Activated naive CD4-positive, alpha-beta T cell treated with anti-CD3 and anti-CD28 coated beads for 36 hours (primary cell): Measurements from ENCODE around the gene SFMBT2. TPM values are rescaled to one million over a fixed set of nuclear protein-coding genes. Genes with fewer than 3 reads are reported as not detected.

ENCODE experiments used
- CTCF ChIA-PET: fragments of 350-600 bp; sonication (Branson Sonifier 250); formaldehyde crosslinking; loops from one replicate; lab custom pipeline; 2021; ENCODE audit warnings: antibody characterized with exemption; lab: Charles Lee
- DNase-seq: peaks from one replicate; pipeline ENCODE4 v3.0.0-alpha.2; 2020
- H3K27ac Mint-ChIP-seq: one replicate; pipeline ENCODE4 v1.8.0; 2021; ENCODE audit warnings: mild to moderate bottlenecking, mixed read lengths
- H3K27me3 Mint-ChIP-seq: one replicate; pipeline ENCODE4 v1.8.0; 2021; ENCODE audit warnings: low read depth, mixed read lengths
- H3K36me3 Mint-ChIP-seq: one replicate; pipeline ENCODE4 v1.8.0; 2021; ENCODE audit warnings: low read depth, mixed read lengths
- H3K4me1 Mint-ChIP-seq: one replicate; pipeline ENCODE4 v1.8.0; 2021; ENCODE audit warnings: low read depth, mixed read lengths
- H3K4me3 Mint-ChIP-seq: one replicate; pipeline ENCODE4 v1.8.0; 2021; ENCODE audit warnings: mild to moderate bottlenecking, moderate library complexity, mixed read lengths
- H3K9me3 Mint-ChIP-seq: one replicate; pipeline ENCODE4 v1.8.0; 2021; ENCODE audit warnings: mixed read lengths
- intact Hi-C: fragments of 100-400 bp; cut with micrococcal nuclease; formaldehyde crosslinking; loops from one replicate; pipeline ENCODE4 v1.15.1; 2023
- total RNA-seq, 2 experiments: library from RNA; stranded (reverse); gene quantifications; one replicate each; pipeline ENCODE4 v1.2.3, GENCODE V29; 2021

SFMBT2 gene
- total RNA-seq, 2 experiments from 2014 or later, result 20.0 to 21.5 TPM

- no peaks in the 10 kb centered on the region for H3K9me3 Mint-ChIP-seq
- no peaks in the 10 kb centered on the region for H3K36me3 Mint-ChIP-seq
- CTCF ChIA-PET, result no interaction called here
- no peak for DNase-seq
- no peak overlapping the region for H3K4me3 Mint-ChIP-seq
- H3K27ac Mint-ChIP-seq, result no peak overlapping the region
- peaks cover 16% of the 10 kb centered on the region for H3K4me1 Mint-ChIP-seq
- intact Hi-C loops, result no loop called here
- no peaks in the 10 kb centered on the region for H3K27me3 Mint-ChIP-seq
Observed at GRCh38 chr10:7423521-7423920, 12.7 kb upstream of the SFMBT2 start.

DNA sequence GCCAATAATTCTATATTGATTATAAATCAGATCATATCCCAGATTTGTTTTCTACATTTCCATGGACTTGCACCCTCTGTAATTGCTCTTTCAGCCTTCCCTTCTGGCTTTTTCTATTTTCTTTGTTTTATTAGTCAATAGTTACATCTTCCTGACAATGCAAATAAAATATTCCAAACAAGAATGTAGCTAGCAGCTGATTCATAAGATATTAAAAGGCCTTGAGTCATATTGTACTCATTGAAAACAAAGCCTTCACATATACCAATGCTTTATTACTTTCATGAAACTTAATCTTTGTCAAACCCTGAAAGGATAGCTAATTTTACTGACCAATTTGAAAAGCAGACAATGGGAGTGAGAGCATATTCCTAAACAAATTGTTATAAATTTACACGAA lies 10.7 kb upstream of the SFMBT2 start:
- Mint-ChIP-seq H3K4me3 (no peak overlapping the region), H3K9me3 (no peaks in the 10 kb centered on the region), H3K36me3 (no peaks in the 10 kb centered on the region), H3K27me3 (no peaks in the 10 kb centered on the region), H3K27ac (no peak overlapping the region), H3K4me1 (peaks cover 27% of the 10 kb centered on the region)
- DNase-seq, result no peak
- intact Hi-C loops, result no loop called here
- CTCF ChIA-PET, result interaction anchor here (0.7 to 6.3 kb wide), 4 partner anchors 71 to 503 kb away, joined by 3 to 68 read pairs (median 3); no protein-coding TSS in a partner anchor

DNA sequence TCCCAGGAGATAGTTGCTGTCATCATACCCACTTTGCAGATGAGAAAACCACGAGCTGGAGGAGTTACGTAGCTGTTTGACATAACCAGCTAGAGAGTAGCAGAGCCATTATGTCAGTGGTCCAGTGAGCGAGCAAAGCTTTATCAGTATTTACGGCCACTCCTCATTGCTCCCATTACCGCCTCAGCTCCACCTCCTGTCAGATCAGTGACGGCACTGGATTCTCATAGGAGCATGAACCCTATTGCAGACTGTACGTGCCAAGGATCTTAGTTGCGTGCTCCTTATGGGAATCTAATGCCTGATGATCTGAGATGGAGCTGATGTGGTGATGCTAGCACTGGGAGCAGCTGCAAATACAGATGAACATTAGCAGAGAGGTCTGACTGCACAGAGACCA lies 9.2 kb upstream of the SFMBT2 start:
- Mint-ChIP-seq H3K4me3 (no peak overlapping the region), H3K9me3 (no peaks in the 10 kb centered on the region), H3K4me1 (peaks cover 19% of the 10 kb centered on the region), H3K36me3 (no peaks in the 10 kb centered on the region), H3K27me3 (no peaks in the 10 kb centered on the region), H3K27ac (no peak overlapping the region)
- no peak for DNase-seq
- intact Hi-C loops, result loop anchor here (5.0 to 10.0 kb wide), 2 partner anchors 267 to 1005 kb away; no protein-coding TSS in a partner anchor
- CTCF ChIA-PET, result interaction anchor here (0.6 to 6.3 kb wide), 7 partner anchors 106 to 752 kb away, joined by 3 to 68 read pairs (median 4); no protein-coding TSS in a partner anchor

DNA sequence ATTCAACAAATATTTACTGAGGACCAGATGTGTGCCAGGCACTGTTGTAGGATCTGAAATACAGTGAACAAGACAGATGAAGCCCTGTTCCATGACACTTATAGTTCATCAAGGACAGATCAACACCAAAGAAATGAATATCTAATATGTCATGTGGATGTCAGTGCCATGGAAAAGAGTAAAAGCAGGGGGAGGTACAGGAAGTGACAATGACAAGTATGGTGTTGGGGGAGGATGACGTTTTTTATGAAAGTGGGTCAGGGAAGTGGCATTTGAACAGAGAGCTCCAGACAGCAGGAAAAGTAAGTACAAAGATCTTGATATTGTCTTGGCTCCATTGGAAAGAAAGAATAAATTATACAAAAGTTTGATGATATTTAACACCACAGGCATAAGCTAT lies 7.0 kb upstream of the SFMBT2 start:
- Mint-ChIP-seq H3K36me3 (no peaks in the 10 kb centered on the region), H3K4me1 (peaks cover 13% of the 10 kb centered on the region), H3K9me3 (no peaks in the 10 kb centered on the region), H3K4me3 (no peak overlapping the region), H3K27ac (no peak overlapping the region), H3K27me3 (peaks cover 5% of the 10 kb centered on the region)
- CTCF ChIA-PET, result interaction anchor here (0.7 to 6.3 kb wide), 8 partner anchors 8 to 722 kb away, joined by 3 to 68 read pairs (median 4); no protein-coding TSS in a partner anchor
- no peak for DNase-seq
- intact Hi-C loops, result loop anchor here (1.0 to 10.0 kb wide), 6 partner anchors 269 to 1003 kb away; no protein-coding TSS in a partner anchor

- Mint-ChIP-seq H3K9me3 (no peaks in the 10 kb centered on the region), H3K27me3 (peaks cover 11% of the 10 kb centered on the region), H3K4me1 (peaks cover 17% of the 10 kb centered on the region), H3K36me3 (no peaks in the 10 kb centered on the region), H3K4me3 (no peak overlapping the region), H3K27ac (no peak overlapping the region)
- intact Hi-C loops, result loop anchor here (1.0 to 10.0 kb wide), 6 partner anchors 270 to 1002 kb away; no protein-coding TSS in a partner anchor
- CTCF ChIA-PET, result interaction anchor here (0.7 to 6.3 kb wide), 11 partner anchors 9 to 721 kb away, joined by 3 to 68 read pairs (median 3); no protein-coding TSS in a partner anchor
- DNase-seq, result no peak
Observed at GRCh38 chr10:7417103-7417623, 6.3 kb upstream of the SFMBT2 start.

GRCh38 chr10:7414766-7415165 lies 3.9 kb upstream of the SFMBT2 start:
- DNase-seq, result no peak
- Mint-ChIP-seq H3K36me3 (no peaks in the 10 kb centered on the region), H3K27me3 (peaks cover 15% of the 10 kb centered on the region), H3K27ac (no peak overlapping the region), H3K4me3 (no peak overlapping the region), H3K9me3 (no peaks in the 10 kb centered on the region), H3K4me1 (peaks cover 22% of the 10 kb centered on the region)
- intact Hi-C loops, result loop anchor here (5.0 to 10.0 kb wide), 2 partner anchors 273 to 1000 kb away; no protein-coding TSS in a partner anchor
- CTCF ChIA-PET, result no interaction called here

GRCh38 chr10:7412928-7413282 lies 2.1 kb upstream of the SFMBT2 start:
- Mint-ChIP-seq H3K4me3 (peak overlapping the region; percentile 57), H3K36me3 (peaks cover 2% of the 10 kb centered on the region), H3K9me3 (no peaks in the 10 kb centered on the region), H3K27ac (no peak overlapping the region), H3K27me3 (peaks cover 15% of the 10 kb centered on the region), H3K4me1 (peaks cover 25% of the 10 kb centered on the region)
- intact Hi-C loops, result loop anchor here (10.0 kb wide), 1 partner anchor 998 kb away; no protein-coding TSS in a partner anchor
- CTCF ChIA-PET, result interaction anchor here (1.4 to 2.0 kb wide), 2 partner anchors 292 to 293 kb away, joined by 4 to 8 read pairs; no protein-coding TSS in a partner anchor
- no peak for DNase-seq

DNA sequence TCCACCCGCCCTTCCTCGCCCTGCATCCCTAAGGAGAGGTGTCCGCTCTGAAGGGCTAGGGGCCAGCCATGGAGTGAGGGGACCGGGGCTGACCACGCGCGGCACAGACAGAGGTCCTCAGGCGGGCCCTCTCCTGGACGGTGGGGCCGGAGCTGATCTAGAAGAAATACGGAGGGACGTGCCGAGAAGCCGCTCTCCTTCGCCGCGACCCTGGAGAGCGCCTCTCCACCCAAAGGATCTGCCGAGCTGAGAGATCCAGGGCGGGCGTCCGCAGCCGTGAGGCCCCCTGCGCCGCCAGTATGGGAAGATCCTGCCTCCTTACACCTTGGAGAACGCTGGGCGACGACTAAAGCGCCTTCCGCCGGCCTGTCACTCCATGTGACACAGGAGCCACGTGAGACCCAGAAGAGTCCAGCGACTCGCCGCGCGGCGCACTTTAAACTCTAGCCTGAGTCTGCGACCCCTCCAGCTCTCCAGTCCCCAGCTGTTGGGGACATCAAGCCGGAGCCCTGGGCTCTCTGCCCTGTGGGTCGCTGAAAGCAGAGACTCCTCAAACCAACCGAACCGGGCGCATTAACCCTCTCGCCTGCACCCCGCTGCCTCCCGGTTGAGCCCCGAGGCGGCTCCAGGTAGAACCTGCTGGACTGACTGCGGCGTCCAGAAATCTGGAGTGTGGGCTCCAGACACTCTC lies 1.5 kb upstream of the SFMBT2 start:
- Mint-ChIP-seq H3K4me3 (peak overlapping the region; percentile 57), H3K9me3 (no peaks in the 10 kb centered on the region), H3K36me3 (peaks cover 3% of the 10 kb centered on the region), H3K27me3 (peaks cover 15% of the 10 kb centered on the region), H3K27ac (no peak overlapping the region), H3K4me1 (peaks cover 24% of the 10 kb centered on the region)
- peak; percentile 69 for DNase-seq
- CTCF ChIA-PET, result interaction anchor here (1.0 to 3.9 kb wide), 7 partner anchors 154 to 768 kb away, joined by 3 to 14 read pairs (median 7); no protein-coding TSS in a partner anchor
- intact Hi-C loops, result loop anchor here (10.0 kb wide), 1 partner anchor 998 kb away; no protein-coding TSS in a partner anchor

DNA sequence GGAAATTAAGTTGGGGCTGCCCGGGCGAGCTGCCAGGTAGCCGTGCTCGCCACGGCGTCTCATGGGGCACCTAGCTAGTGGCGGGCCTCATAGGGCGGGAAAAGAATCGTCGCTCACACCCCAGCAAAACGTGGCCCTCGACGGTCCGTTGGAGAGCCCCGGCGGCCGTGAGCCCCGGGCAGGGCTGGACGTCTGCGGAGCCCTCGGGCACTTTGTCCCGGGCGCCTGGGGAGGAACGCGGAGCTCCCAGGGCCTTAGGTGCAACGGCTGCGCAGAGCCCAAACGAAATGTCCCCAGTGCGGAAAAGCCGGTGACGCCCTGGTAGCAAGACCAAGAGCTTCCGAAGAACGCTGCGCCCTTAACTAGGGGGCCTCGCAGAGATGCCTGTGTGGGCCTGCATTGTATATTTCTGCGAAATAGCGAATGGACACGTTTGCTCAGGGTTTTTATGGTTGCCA lies 866 bp upstream of the SFMBT2 start:
- CTCF ChIA-PET, result interaction anchor here (0.7 to 3.9 kb wide), 9 partner anchors 143 to 768 kb away, joined by 3 to 14 read pairs (median 7); no protein-coding TSS in a partner anchor
- intact Hi-C loops, result loop anchor here (1.0 to 10.0 kb wide), 4 partner anchors 73 to 997 kb away; no protein-coding TSS in a partner anchor
- Mint-ChIP-seq H3K9me3 (no peaks in the 10 kb centered on the region), H3K36me3 (peaks cover 3% of the 10 kb centered on the region), H3K4me3 (peak overlapping the region; percentile 97), H3K4me1 (peaks cover 27% of the 10 kb centered on the region), H3K27me3 (peaks cover 15% of the 10 kb centered on the region), H3K27ac (no peak overlapping the region)
- peak; percentile 45 for DNase-seq

DNA sequence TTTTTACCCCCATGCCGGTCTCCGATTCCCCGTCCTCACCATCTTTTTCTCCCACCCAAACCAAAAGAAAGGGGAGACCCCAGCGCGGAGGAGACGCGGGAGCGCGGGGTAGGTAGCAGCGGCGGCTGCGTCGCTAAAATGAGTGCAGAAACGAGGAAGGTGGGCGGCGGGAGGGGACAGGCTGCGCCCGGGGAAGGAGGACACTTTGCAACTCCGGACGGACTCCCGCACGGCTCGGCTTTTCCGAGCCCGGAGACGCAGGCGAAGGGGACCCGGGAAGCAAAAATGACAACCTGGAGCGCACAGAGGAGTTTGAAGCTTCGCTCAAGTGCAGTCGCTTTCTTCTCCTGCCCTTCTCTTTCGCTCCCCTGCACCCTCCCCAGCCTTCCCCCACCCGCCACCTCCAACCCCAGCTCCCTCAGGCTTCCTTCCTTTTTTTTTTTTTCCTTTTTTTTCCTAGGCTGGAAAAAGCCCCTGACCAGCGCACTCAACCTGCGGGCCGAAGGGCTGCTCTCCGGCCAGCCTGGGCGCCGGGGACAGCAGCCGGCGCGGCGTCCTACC lies 453 bp downstream of the SFMBT2 start:
- Mint-ChIP-seq H3K27me3 (peaks cover 15% of the 10 kb centered on the region), H3K4me3 (peak overlapping the region; percentile 97), H3K36me3 (peaks cover 3% of the 10 kb centered on the region), H3K9me3 (no peaks in the 10 kb centered on the region), H3K4me1 (peaks cover 38% of the 10 kb centered on the region), H3K27ac (peak overlapping the region; percentile 92)
- CTCF ChIA-PET, result interaction anchor here (1.4 to 3.9 kb wide), 4 partner anchors 152 to 492 kb away, joined by 3 to 14 read pairs (median 7); no protein-coding TSS in a partner anchor
- peak; percentile 44 for DNase-seq
- intact Hi-C loops, result loop anchor here (10.0 kb wide), 1 partner anchor 996 kb away; no protein-coding TSS in a partner anchor

- CTCF ChIA-PET, result interaction anchor here (0.6 to 3.9 kb wide), 7 partner anchors 107 to 584 kb away, joined by 3 to 14 read pairs (median 3); no protein-coding TSS in a partner anchor
- DNase-seq, result peak; percentile 38
- Mint-ChIP-seq H3K27me3 (peaks cover 15% of the 10 kb centered on the region), H3K9me3 (no peaks in the 10 kb centered on the region), H3K36me3 (peaks cover 3% of the 10 kb centered on the region), H3K4me1 (peaks cover 45% of the 10 kb centered on the region), H3K27ac (peak overlapping the region; percentile 92), H3K4me3 (peak overlapping the region; percentile 97)
- intact Hi-C loops, result loop anchor here (1.0 to 10.0 kb wide), 6 partner anchors 12 to 995 kb away; no protein-coding TSS in a partner anchor
Observed at GRCh38 chr10:7409732-7410168, 1.1 kb downstream of the SFMBT2 start.
